SHP77 (cell line): Measurements from ENCODE around the gene RFC5.
"Not testable (repeated sequence)": the region's sequence is repeated elsewhere in the genome, so short reads cannot be mapped to it uniquely, and the experiment has no call there.

Experiments used
- DNase-seq, 2 experiments: peaks; one replicate each; lab custom pipeline; 2025; lab: John Stamatoyannopoulos, UW

The RFC5 gene, protein sequence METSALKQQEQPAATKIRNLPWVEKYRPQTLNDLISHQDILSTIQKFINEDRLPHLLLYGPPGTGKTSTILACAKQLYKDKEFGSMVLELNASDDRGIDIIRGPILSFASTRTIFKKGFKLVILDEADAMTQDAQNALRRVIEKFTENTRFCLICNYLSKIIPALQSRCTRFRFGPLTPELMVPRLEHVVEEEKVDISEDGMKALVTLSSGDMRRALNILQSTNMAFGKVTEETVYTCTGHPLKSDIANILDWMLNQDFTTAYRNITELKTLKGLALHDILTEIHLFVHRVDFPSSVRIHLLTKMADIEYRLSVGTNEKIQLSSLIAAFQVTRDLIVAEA

DNA sequence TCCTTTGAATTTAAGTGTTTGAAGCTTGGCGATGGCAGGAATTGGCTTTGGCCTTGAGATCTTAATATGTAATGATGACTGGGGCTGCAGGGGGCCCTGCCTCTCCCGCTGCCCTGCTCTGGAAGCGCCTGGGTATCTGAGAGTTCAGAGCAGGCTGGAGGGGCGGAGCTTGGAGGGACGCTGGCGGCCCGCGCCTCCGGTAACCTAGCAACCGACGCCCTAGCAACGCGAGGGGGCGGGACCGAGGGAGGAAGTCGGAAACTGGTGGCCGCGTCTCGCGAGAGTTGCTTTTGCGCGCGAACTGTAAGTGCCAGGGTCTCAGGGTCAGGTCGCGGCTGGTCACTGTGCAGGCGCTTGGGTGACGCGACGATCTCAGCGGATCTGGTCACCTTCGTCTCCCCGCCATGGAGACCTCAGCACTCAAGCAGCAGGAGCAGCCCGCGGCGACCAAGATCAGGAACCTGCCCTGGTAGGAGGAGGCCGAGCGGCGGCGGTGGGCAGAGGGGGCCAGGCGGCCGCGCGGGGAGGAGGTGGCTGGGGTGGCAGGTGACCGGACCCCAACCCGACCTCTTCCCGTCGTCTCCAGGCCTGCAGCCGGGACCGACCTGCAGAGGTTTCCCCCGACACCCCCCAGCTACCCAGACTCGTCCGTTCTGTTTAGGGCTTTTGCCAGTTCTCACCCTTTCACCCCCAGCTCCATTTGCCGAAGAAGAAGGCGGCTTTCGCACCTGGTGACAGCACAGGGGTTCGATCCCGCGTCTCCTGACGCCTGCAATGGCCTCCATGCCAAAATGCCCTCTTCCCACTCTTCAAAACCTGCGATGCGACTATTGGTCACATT, at the start of gene RFC5:
RFC5 (plus strand) TSS at position 280 of the 841 bp plus-strand sequence; CDS start at position 405, 125 bp downstream.
- peak; percentile 99 to 100 for DNase-seq

DNA sequence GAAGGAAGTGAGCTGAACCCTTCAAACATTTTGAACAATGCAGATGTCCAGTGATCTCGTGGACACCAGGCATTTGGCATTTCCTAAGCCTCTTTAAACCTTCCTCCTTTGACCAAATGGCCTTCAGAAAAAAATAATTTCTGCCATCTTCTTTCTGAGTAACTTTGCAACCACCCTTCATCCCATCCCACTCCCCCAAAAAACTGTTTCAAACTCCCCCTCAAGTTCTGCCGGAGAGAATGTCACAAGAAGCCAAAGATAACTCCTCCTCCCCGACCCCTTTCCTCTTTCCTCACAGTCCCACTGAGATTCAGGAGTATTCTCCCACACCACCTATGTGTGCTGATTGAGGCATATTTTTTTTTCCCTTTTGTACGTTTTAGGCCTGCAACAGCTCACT, 49.5 kb upstream of the RFC5 start:
- no peak for DNase-seq

DNA sequence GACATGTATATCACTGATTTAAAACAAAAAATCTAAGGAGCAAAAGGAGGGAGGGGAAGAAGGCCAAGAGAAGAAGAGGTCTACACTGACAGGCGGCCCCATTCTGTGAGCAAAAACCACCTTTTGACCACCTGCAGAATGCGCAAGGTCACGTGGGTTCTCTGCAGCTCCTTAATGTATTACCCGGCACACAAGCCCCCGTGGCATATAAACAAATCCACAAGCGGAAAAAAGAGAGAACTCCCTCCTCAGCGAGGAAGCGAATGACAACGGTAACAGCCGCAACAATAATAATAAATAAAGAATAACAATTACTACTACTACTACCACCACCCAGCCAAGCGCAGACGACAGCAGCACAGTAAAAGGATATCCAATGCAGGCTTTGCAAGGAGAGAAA, 49.0 kb upstream of the RFC5 start:
- DNase-seq, result no peak

DNA sequence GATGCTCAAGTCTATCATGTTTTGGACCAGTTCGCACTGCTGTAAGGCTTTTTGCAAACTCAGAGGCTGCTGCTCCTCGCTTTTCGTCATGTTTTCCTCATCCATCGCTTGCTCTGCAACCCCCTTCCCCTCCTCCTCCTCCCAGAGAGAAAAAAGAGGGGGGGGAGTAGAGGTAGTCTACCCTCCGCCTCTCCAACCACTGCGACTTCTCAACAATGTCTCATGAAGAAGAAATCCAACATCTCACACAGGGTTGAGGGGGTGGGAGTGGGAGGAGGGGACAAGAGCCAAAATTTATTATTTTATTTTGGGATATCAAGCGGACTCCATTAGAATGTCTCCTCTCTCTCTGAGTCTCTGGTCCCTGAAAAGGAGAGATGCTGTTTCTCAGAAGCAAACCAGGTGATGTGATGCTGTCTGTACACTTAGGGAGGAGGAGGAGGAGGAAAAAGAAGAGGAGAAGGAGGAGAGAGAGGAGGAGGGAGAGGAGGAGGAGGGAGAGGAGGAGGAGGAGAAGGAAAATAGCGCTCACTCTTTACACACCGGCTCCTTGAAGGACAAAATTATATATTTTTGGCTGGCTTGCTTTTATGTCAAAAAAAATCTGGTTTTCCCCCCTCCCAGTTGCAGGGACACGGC, 48.2 kb upstream of the RFC5 start:
- no peak for DNase-seq

DNA sequence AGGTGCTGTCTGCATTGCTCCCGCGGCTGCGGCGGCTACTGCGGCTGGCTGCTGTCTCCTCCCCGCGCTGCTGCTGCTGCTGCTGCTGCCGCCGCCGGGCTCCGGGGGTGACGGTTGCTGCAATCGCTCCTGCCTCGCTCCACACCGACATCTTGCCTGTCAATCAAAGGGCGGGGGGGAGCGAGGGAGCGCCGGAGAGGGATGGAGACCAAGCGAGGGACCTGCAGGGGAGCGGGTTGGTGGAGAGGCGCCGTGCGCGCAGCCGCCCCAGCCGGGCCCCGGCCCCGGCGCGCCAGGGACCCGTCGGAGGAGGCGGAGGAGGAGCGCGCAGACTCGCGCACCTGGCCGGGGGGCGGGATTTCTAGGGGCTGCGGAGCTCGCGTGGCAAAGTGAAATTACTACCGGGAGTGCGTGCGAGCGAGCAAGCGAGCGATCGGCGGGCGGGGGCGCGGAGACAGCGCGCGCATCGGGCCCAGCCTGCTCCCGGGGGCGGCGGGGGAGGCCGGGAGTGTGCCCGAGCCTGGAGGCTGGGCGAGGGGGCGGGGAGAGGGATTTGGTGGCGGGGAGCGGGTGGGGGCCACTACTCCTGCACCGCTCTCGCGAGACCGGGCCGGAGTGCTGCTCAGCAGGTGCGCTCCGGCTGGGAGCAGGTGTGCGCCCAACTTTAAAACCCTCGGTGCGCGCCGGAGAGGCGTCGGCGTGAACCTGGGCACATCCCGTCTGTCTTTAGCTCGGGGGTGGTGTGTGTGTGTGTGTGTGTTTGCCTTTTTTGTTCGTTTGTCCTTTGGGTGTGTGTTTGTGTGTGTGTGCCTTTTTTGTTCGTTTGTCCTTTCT, 47.5 kb upstream of the RFC5 start, which contains the start of gene KSR2:
KSR2 (minus strand) TSS at position 165 of the 834 bp plus-strand sequence. CDS start 735 bp downstream, outside the sequence.
- peak; percentile 95 to 96 for DNase-seq

DNA sequence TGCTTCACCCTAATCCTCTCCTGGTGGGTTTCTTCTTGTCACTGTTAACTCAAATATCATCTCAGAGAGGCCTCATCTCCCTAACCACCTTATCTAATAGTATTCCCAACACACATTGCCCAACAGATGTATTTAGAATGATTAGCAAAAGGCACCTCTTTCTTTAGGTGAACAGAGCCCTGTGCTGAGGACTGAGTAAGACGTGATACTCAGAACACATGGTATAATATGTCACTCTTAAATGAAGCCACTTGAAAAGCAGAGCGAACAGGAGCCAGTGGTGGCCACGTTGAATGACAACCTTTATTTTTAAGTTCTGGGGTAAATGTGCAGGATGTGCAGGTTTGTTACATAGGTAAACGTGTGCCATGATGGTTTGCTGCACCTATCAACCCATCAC, 46.2 kb upstream of the RFC5 start:
- no peak for DNase-seq

DNA sequence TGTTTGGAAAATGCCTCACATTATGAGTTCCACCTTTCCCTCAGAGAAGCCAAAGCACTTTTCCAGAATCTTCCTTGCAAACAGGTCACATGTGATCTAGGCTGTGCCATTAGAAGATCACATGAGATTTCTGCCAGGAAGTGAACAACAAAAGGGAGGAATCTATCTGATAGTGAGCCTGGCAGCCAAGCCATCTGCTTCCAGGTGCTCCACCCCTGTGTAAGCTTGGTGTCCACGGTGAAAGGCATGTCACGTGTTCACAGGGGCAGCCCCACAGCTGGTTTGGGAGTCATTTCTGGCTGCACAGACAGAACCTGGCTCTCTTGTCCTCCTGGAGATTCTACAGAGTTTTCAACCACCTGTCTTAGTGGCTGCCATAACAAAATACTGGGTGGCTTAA, 44.2 kb upstream of the RFC5 start:
- peak; percentile 35 to 76 for DNase-seq

DNA sequence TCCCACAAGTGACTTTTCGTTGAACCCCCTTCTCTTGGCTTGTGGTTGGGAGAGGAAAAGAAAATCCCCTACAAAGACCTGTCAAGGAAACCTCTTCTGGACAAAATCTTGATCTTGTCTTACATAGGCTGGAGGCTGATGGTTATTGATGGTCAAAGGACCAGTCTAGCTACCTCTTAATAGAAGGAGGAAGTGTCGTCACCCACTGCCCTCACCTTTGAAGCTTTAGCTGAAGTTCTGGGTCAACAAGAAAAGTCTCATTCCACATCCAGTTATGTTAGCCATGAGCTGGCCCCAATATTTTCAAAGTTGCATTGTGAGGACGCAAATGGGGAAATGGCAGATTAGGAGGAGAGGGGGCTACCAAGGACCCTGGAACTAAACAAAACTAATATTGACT, 41.5 kb upstream of the RFC5 start:
- no peak for DNase-seq

DNA sequence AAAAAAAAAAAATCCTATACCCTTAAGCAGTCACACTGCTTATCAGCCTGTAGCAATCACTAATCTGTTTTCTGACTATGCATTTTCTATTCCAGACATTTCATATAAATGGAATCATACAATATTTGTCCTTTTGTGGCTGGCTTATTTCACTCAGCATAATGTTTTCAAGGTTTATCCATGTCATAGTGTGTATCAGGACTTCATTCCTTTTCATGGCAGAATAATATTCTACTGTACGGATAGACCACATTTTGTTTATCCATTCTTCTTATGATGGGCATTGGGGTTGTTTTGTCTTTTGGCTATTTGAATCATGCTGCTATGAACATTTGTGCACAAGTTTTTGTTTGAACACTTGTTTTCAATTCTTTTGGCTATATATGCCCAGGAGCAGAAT, 39.1 kb upstream of the RFC5 start:
- DNase-seq, result no peak

DNA sequence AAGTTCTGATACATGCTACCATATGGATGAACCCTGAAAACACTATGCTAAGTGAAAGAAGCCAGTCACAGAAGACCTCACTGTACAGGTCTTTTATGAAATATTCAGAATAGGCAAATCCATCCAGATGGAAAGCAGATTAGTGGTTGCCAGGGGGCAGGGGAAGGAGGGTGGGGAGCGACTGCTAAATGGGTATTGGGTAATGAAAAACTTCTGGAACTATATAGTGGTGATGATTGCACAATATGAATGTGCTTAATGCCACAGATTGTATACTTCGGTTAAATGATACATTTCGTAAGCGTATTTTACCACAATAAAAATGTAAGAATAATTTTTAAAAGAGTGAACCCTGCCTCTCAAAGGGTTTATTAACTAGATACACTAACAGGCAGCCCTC, 35.9 kb upstream of the RFC5 start:
- DNase-seq, result no peak

DNA sequence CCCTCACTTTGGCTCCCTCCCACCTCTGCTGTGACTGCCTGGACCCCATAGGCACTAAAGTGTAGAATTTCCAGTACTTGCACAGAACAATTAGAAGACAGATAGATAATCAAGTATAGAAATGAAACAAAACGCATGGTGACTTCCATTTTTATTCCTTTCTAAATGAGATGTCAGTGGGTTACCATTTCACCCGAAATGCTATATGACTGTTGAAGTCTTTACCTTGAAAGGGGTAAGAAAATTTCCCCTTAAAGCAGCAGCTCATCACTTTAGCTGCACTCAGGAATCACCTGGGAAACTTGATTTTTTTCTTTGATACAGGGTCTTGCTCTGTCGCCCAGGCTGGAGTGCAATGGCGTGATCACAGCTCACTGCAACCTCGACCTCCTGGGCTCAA, 35.2 kb upstream of the RFC5 start:
- DNase-seq, result no peak

DNA sequence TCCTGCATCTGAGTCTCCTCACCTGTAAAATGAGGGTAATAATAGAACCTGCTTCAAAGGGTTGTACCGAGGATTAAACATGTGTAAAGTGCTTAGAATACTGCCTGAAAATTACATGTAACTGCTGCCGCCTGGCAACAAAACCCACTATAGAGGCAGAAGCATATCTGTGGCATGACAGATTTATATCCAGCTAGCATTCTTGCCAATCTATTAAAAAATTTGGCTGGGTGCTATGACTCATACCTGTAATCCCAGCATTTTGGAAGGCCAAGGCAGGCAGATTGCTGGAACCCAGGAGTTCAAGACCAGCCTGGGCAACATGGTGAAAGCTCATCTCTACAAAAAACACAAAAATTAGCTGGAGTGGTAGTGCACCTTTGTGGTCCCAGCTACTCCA, 31.3 kb upstream of the RFC5 start:
- no peak for DNase-seq

DNA sequence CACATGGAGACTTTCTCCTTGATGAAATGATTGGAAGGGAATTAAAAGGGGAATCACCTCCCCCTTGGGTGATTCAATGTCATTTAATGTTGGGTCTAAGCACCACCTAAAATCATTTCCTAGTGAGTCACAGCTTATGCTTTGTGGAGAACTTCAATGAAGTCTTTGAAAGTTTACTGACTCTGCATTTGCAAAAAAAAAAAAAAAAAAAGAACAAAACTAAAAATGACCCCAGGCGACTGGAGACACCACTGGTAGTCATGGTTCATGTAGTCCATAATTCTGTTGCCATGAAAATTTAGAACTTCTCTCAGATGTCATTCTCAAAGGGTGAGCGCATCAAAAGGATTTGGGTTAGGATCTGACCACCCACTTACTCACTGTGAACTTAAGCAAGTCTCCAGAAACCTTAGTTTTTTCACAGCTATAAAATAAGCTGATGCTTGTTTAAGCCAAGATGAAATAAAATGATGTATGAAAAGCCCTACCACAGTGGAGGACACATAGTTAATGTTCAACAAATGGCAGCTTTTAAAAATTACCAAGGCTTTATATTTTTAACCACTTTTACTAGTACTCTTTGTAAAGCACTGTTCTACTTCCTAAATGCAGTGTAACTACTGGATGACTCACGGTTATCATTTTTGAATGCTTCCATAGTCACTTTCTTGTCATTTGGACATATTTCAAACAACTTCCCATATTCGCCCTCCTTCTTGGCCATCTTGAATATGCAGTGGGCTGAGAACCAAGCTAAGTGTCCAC, 29.6 kb upstream of the RFC5 start:
- no peak for DNase-seq

DNA sequence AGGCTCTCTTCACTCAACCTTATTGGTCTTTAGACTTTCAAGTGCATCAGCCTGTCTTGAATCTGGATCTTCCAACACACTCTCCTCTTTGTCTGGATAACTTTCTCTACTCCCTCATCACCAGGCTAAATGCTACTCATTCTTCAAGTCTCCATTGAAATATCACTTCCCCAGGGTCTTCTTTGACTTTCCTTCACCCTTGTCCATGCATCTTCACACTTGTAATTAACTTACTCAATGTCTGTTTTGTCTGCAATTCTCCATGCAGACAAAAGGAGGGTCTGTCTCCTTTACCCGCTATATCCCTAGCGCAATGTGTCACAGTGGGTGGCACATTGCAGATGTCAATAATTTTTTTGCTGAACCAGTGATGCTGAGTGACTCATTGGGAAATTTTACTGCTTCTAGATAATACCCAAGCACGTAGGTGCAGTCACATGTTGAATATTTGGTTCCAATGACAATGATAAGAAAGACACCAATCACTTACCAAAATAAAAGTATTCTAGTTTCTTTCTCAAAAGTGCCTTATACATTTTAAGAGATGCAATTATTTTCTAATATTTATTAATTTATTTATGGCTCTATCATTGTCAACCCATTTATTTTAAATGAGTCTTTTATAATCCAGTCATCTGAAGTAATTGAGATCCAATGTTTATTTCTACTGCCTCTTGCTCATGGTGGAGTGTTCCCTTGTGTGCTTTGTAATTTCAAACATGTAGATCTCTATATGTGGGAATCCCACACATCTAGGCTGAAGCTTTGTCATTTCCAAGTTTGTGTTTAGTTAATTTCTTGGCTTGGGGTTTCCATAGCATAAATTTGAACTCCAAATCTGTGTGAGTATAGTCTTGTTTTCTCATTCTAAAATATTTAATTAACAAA, 21.7 kb upstream of the RFC5 start:
- DNase-seq, result no peak

DNA sequence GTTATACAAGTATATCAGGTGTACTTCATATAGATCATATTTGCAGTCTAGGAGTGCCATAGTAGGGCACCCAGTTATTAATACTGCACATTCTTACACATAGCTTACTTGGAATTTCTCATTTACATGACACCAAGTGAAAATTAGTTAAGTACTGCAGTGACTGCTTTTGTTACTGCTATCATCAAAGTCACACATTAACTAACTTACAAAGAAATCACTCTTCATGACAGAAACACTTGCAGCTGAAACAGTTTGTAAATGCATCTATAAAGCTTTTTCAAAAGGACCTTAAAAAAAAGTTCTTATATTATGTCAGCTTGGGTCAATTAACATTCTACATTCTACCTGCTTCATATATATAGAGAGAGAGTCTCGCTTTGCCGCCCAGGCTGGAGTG, 17.8 kb upstream of the RFC5 start:
- no peak for DNase-seq

DNA sequence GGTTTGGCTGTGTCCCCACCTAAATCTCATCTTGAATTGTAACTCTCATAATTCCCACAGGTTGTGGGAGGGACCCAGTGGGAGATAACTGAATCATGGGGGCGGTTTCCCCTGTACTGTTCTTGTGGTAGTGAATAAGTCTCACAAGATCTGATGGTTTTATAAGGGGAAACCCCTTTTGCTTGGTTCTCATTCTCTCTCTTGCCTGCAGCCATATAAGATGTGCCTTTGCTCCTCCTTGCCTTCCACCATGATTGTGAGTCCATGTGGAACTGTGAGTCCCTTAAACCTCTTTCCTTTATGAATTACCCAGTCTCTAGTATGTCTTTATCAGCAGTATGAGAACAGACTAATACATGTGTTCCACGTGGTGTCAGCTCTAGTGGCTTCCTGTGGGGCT, 16.7 kb upstream of the RFC5 start:
- not testable (repeated sequence) for DNase-seq

DNA sequence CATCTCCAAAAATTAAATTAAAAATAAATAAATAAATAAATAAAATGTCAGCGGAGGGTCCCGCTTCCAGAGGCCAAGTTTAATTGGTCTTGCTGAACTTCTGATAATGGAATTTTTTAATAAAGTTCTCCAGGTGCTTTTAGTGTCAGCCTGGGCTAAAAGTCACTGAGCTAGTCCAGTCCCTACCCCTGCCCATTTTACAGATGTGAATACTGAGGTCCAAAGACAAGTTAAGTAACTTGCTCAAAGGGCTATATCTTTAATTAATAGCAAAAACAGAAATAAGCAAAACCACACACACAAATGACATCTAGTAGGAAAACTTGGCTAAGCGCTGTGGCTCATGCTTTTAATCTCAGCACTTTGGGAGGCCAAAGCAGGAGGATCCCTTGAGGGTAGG, 5.6 kb upstream of the RFC5 start:
- no peak for DNase-seq

DNA sequence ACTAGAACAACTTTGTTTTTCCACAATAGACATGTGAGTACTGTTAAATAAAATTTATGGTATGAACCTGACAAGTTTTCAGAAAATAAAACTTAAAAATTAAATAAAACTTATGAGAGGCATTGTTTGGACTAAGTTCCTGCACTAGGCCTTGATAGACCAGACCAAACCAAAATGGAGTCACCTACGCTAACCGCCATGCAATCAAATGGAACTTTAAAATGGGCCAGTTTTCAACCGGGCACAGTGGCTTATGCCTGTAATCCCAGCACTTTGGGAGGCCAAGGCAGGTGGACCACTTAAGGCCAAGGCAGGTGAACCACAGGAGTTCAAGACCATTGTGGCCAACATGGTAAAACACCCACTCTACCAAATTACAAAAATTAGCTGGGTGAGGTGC, 5.1 kb upstream of the RFC5 start:
- no peak for DNase-seq

DNA sequence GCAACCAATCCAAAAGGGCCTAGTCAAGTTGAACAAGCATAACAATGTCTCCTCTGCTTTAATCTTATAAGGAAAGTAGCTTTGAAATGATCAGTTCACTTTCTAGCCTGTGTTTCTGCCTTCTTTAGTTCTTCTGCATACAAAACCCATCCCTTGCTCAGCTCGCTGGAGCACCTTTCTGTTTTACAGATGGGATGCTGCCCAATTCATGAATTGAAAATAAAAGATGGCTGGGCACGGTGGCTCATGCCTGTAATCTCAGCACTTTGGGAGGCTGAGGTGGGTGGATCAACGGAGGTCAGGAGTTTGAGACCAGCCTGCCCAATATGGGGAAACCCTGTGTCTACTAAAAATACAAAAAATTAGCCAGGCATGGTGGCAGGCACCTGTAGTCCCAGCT, 4.5 kb upstream of the RFC5 start:
- DNase-seq, result no peak

DNA sequence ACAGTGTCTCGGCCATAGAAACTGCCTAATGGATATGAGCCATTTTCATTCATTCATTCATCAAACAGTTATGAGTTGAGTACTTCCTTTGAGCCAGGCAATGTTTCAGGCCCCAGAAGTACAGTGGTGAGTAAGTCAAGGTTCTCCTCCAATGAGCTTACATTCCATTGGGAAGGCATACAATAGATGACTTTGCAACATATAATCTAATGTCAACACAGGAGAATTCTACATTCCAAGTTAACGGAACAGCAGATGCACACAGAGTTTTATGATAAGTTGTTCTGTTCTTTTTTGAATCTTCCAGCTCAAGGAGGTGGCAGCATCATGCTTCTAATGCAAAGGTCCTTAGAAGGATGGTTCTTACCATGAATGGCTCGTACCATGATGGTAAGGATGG, 3.2 kb upstream of the RFC5 start:
- no peak for DNase-seq
